Ramos (cell line): ENCODE results near the gene TGFBI.
"Not testable (repeated sequence)": the region's sequence is repeated elsewhere in the genome, so short reads cannot be mapped to it uniquely, and the experiment has no call there.

Source experiments
- in situ Hi-C: fragments of 300-500 bp; cut with MboI; formaldehyde crosslinking; loops from one replicate; pipeline ENCODE4 v1.14.3; 2022; ENCODE audit warnings: low sequenced_read_pairs; ENCODE audit not compliant: unreplicated experiment

TGFBI gene

GRCh38 chr5:136042665-136043121 lies 13.9 kb downstream of the TGFBI start:
- in situ Hi-C loops = no loop called here

GRCh38 chr5:136043551-136043950 lies 14.8 kb downstream of the TGFBI start:
- in situ Hi-C loops = no loop called here

GRCh38 chr5:136043968-136044610 lies 15.3 kb downstream of the TGFBI start:
- in situ Hi-C loops = no loop called here

GRCh38 chr5:136045026-136045425 lies 16.2 kb downstream of the TGFBI start:
- in situ Hi-C loops = not testable (repeated sequence)

- in situ Hi-C loops = no loop called here
Measured at GRCh38 chr5:136046246-136046645, 17.5 kb downstream of the TGFBI start.

- in situ Hi-C loops = no loop called here
Measured at GRCh38 chr5:136047858-136048257, 19.1 kb downstream of the TGFBI start.

- in situ Hi-C loops = no loop called here
Measured at GRCh38 chr5:136048966-136049365, 20.2 kb downstream of the TGFBI start.

- in situ Hi-C loops = loop anchor here (5.0 kb wide), 1 partner anchor 34 kb away; no protein-coding TSS in a partner anchor
Measured at GRCh38 chr5:136051486-136052220, 22.9 kb downstream of the TGFBI start.

GRCh38 chr5:136052692-136053335 lies 24.0 kb downstream of the TGFBI start:
- in situ Hi-C loops = loop anchor here (5.0 kb wide), 1 partner anchor 36 kb away; no protein-coding TSS in a partner anchor

GRCh38 chr5:136053336-136054141 lies 24.8 kb downstream of the TGFBI start:
- in situ Hi-C loops = loop anchor here (5.0 kb wide), 1 partner anchor 36 kb away; no protein-coding TSS in a partner anchor

GRCh38 chr5:136054142-136055019 lies 25.6 kb downstream of the TGFBI start:
- in situ Hi-C loops = loop anchor here (5.0 kb wide), 1 partner anchor 37 kb away; no protein-coding TSS in a partner anchor

GRCh38 chr5:136055612-136056309 lies 27.0 kb downstream of the TGFBI start:
- in situ Hi-C loops = no loop called here

GRCh38 chr5:136056336-136056735 lies 27.5 kb downstream of the TGFBI start:
- in situ Hi-C loops = no loop called here

- in situ Hi-C loops = no loop called here
Measured at GRCh38 chr5:136056771-136057335, 28.1 kb downstream of the TGFBI start.

- in situ Hi-C loops = no loop called here
Measured at GRCh38 chr5:136057401-136058038, 28.7 kb downstream of the TGFBI start.

- in situ Hi-C loops = no loop called here
Measured at GRCh38 chr5:136058039-136058971, 29.5 kb downstream of the TGFBI start.

GRCh38 chr5:136058972-136059354 lies 30.2 kb downstream of the TGFBI start:
- in situ Hi-C loops = no loop called here
